ENCODE results near the gene GNG11. TPM values are rescaled to one million over a fixed set of nuclear protein-coding genes. Genes with fewer than 3 reads are reported as not detected.

The GNG11 gene
- total RNA-seq, 2 experiments from 2014 or later, result not detected

DNA sequence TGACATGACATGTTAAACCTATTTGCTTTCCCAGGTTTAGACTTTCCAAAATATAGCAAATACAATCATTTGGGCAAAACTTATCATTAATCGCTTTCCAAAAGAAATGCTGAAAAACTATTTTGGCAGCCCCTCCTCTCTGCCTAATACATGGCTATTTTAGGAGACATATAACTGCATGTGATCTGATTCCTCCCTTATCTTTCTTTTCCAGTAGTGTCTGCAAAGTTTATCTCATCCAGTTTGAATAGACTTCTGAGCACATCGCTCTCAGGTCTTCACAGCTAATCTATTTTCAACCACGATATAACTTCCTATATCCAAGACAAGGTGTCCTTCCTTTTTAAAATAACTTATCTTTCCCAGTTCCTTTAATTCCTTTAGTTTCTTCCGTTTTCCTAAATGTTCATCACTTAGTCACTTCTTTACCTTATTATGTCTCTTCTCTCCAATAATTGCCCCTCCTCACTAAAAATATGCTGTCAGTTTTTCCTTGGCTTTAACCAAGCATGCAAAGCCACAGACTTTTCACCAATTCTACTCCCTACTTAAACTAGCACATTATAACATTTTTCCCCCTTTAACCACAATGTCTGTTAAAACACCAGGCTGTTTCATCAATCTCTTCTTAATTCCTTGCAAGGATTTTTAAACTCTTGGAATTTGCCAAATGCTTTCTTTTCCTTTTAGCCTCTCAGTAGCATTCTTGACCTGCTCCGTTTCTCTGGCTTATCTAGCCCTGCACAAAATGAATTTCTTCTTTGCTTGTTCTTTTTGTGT is 24.4 kb downstream of the GNG11 start:
- ChIA-PET POLR2A (no interaction called here), CTCF (no interaction called here)
- no peak overlapping the region for H3K27ac ChIP-seq (ENCODE audit: low read depth in 1 of 2, low read length in 2 of 2)
- no peaks in the 10 kb centered on the region for H3K36me3 ChIP-seq (ENCODE audit: insufficient read depth, low read length)
- no peak overlapping the region for H3K27ac Mint-ChIP-seq
- intact Hi-C loops (cut with DNase I, micrococcal nuclease), result no loop called here
- no peaks in the 10 kb centered on the region for H3K4me1 ChIP-seq (ENCODE audit: insufficient read depth, low read length)
- H3K4me1 Mint-ChIP-seq (ENCODE audit: low read depth), result no peaks in the 10 kb centered on the region
- no peak for DNase-seq
- no peaks in the 10 kb centered on the region for H3K9me3 Mint-ChIP-seq
- H3K4me3 Mint-ChIP-seq, result no peak overlapping the region
- no peak overlapping the region for H3K4me3 ChIP-seq (ENCODE audit: low read length)
- no peaks in the 10 kb centered on the region for H3K36me3 Mint-ChIP-seq (ENCODE audit: low read depth)
- no peak for TF ChIP-seq CTCF (IDR thresholded peaks at IDR 0.05)
- ATAC-seq (ENCODE audit: poor library complexity), result no peak
- H3K27me3 Mint-ChIP-seq, result no peaks in the 10 kb centered on the region
- peaks cover 4 to 8% of the 10 kb centered on the region in 2 experiments for H3K27me3 ChIP-seq (ENCODE audit: control insufficient read depth in 1 of 2, insufficient read depth in 2 of 2, low read length in 2 of 2)
- H3K9me3 ChIP-seq (ENCODE audit: control insufficient read depth in 1 of 2, insufficient read depth in 1 of 2, low read length in 2 of 2), result no peaks in the 10 kb centered on the region

DNA sequence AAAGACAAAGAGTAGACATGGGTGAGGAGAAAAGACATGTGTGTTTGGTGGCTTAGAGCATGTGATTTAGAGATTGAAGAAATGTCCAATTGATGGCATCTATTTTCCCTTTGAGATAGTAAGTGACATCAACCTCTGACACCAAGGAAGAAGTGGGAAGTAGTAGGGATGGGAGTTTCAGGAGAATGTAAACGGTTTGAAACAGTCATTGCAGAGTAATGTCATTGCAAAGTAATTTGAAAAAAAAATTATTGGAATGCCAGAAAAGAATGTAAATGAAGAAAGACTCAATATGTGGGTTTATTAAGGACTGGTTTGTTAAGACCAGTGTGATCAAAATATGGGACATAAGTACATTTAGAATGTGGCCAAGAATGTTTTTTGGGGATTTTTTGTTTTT is 26.6 kb downstream of the GNG11 start:
- no peak for TF ChIP-seq CTCF (IDR thresholded peaks at IDR 0.05)
- Mint-ChIP-seq H3K9me3 (no peaks in the 10 kb centered on the region), H3K27ac (no peak overlapping the region), H3K36me3 (ENCODE audit: low read depth) (no peaks in the 10 kb centered on the region), H3K4me3 (no peak overlapping the region), H3K4me1 (ENCODE audit: low read depth) (no peaks in the 10 kb centered on the region), H3K27me3 (no peaks in the 10 kb centered on the region)
- Histone ChIP-seq H3K9me3 (ENCODE audit: control insufficient read depth in 1 of 2, insufficient read depth in 1 of 2, low read length in 2 of 2) (no peaks in the 10 kb centered on the region), H3K36me3 (ENCODE audit: insufficient read depth, low read length) (no peaks in the 10 kb centered on the region), H3K27ac (ENCODE audit: low read depth in 1 of 2, low read length in 2 of 2) (no peak overlapping the region), H3K27me3 (ENCODE audit: control insufficient read depth in 1 of 2, insufficient read depth in 2 of 2, low read length in 2 of 2) (peaks cover 4 to 8% of the 10 kb centered on the region in 2 experiments), H3K4me1 (ENCODE audit: insufficient read depth, low read length) (no peaks in the 10 kb centered on the region), H3K4me3 (ENCODE audit: low read length) (no peak overlapping the region)
- no peak for DNase-seq
- intact Hi-C loops (cut with DNase I, micrococcal nuclease), result no loop called here
- POLR2A ChIA-PET, result no interaction called here
- no peak for ATAC-seq (ENCODE audit: poor library complexity)
- CTCF ChIA-PET, result interaction anchor here (1.2 kb wide), 1 partner anchor 9 kb away, joined by 3 read pairs; no protein-coding TSS in a partner anchor

DNA sequence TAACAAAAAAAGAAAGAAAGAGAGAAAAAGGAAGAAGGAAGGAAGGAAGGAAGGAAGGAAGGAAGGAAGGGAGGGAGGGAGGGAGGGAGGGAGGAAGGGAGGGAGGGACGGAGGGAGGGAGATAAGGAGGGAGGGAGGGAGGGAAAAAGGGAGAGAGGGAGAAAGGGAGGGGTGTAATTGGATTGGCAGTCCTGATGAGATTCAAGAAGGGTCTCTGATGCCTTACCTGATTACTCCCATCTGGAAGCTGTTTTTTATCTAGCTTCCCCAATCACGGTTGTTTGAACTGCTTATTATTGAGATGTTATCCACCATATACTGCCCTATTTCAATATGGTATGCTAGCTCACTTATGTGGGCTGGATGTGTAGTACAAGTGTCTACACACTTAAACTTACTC is 27.3 kb downstream of the GNG11 start:
- Mint-ChIP-seq H3K36me3 (ENCODE audit: low read depth) (no peaks in the 10 kb centered on the region), H3K27me3 (no peaks in the 10 kb centered on the region), H3K9me3 (no peaks in the 10 kb centered on the region), H3K27ac (no peak overlapping the region), H3K4me3 (no peak overlapping the region), H3K4me1 (ENCODE audit: low read depth) (no peaks in the 10 kb centered on the region)
- ChIA-PET POLR2A (no interaction called here), CTCF (interaction anchor here (1.2 kb wide), 1 partner anchor 10 kb away, joined by 3 read pairs; no protein-coding TSS in a partner anchor)
- no peak for TF ChIP-seq CTCF (IDR thresholded peaks at IDR 0.05)
- Histone ChIP-seq H3K4me1 (ENCODE audit: insufficient read depth, low read length) (no peaks in the 10 kb centered on the region), H3K27me3 (ENCODE audit: control insufficient read depth in 1 of 2, insufficient read depth in 2 of 2, low read length in 2 of 2) (peaks cover 4 to 8% of the 10 kb centered on the region in 2 experiments), H3K27ac (ENCODE audit: low read depth in 1 of 2, low read length in 2 of 2) (no peak overlapping the region), H3K36me3 (ENCODE audit: insufficient read depth, low read length) (no peaks in the 10 kb centered on the region), H3K9me3 (ENCODE audit: control insufficient read depth in 1 of 2, insufficient read depth in 1 of 2, low read length in 2 of 2) (no peaks in the 10 kb centered on the region), H3K4me3 (ENCODE audit: low read length) (no peak overlapping the region)
- ATAC-seq (ENCODE audit: poor library complexity) (no peak), DNase-seq (no peak)
- intact Hi-C loops (cut with DNase I, micrococcal nuclease), result no loop called here

Data from CD4-positive, alpha-beta T cell (primary cell).